Endometrium (tissue), 2 donors: Measurements from ENCODE around the gene ECD.
A peak's percentile ranks its signal among the peaks of the same experiment; 100 is the strongest.
"Not testable (repeated sequence)": the region's sequence is repeated elsewhere in the genome, so short reads cannot be mapped to it uniquely, and the experiment has no call there.

Experiments
- FAIRE-seq: peaks from 2 replicates; lab custom pipeline; 2012; peaks lifted over from hg19 to GRCh38; lab: Jason Lieb, UNC
- donor health status: control.
- donor health status: control.

Gene ECD

GRCh38 chr10:73159038-73159648, 8.7 kb downstream of the ECD start:
- FAIRE-seq, result peak; percentile 79

- FAIRE-seq, result no peak
Measured at GRCh38 chr10:73156054-73156453, 11.8 kb downstream of the ECD start.

GRCh38 chr10:73152009-73152408, 15.8 kb downstream of the ECD start:
- no peak for FAIRE-seq

- FAIRE-seq, result not testable (repeated sequence)
Measured at GRCh38 chr10:73150633-73151413, 17.0 kb downstream of the ECD start.

GRCh38 chr10:73141603-73142002, 26.2 kb downstream of the ECD start:
- no peak for FAIRE-seq

GRCh38 chr10:73139251-73139650, 28.6 kb downstream of the ECD start:
- no peak for FAIRE-seq

- FAIRE-seq, result no peak
Measured at GRCh38 chr10:73136627-73137026, 31.2 kb downstream of the ECD start.

GRCh38 chr10:73134727-73135126, 33.1 kb downstream of the ECD start:
- FAIRE-seq, result no peak

- no peak for FAIRE-seq
Measured at GRCh38 chr10:73131913-73132686, 35.7 kb downstream of the ECD start.

- FAIRE-seq, result no peak
Measured at GRCh38 chr10:73131301-73131700, 36.5 kb downstream of the ECD start.

- FAIRE-seq, result no peak
Measured at GRCh38 chr10:73126343-73126742, 41.5 kb downstream of the ECD start.

GRCh38 chr10:73119952-73120351, 47.9 kb downstream of the ECD start:
- FAIRE-seq, result no peak

- FAIRE-seq, result no peak
Measured at GRCh38 chr10:73119457-73119856, 48.4 kb downstream of the ECD start.

- FAIRE-seq, result no peak
Measured at GRCh38 chr10:73117976-73118743, 49.6 kb downstream of the ECD start.

- FAIRE-seq, result no peak
Measured at GRCh38 chr10:73116017-73116416, 51.8 kb downstream of the ECD start.

- FAIRE-seq, result no peak
Measured at GRCh38 chr10:73113551-73113950, 54.3 kb downstream of the ECD start.

- FAIRE-seq, result not testable (repeated sequence)
Measured at GRCh38 chr10:73112032-73112431, 55.8 kb downstream of the ECD start.

GRCh38 chr10:73110345-73110849, 57.4 kb downstream of the ECD start, which contains the start of gene NUDT13:
Gene NUDT13, plus strand, starts transcription at chr10:73110455. Its CDS starts 3,911 bp downstream, at chr10:73114366.
- peak; percentile 77 for FAIRE-seq

- FAIRE-seq, result not testable (repeated sequence)
Measured at GRCh38 chr10:73109248-73109652, 58.6 kb downstream of the ECD start.

GRCh38 chr10:73106301-73106700, 61.5 kb downstream of the ECD start:
- no peak for FAIRE-seq

- FAIRE-seq, result no peak
Measured at GRCh38 chr10:73099141-73099540, 68.7 kb downstream of the ECD start.

GRCh38 chr10:73097305-73097670, 70.5 kb downstream of the ECD start:
- no peak for FAIRE-seq
